Cardiac septum (tissue), 1 donor: Measurements from ENCODE around the gene C9. TPM values are rescaled to one million over a fixed set of nuclear protein-coding genes. Genes with fewer than 3 reads are reported as not detected.
"Not testable (repeated sequence)": the region's sequence is repeated elsewhere in the genome, so short reads cannot be mapped to it uniquely, and the experiment has no call there.

Experiments
- DNase-seq: peaks from one replicate; pipeline ENCODE4 v3.0.0-alpha.2; 2020; ENCODE audit warnings: low spot score
- intact Hi-C: fragments of 100-400 bp; cut with DNase I; formaldehyde crosslinking; loops from one replicate; pipeline ENCODE4 v1.14.0; 2022
- total RNA-seq: library from RNA; stranded (reverse); fragmentation: NEBNext Ultra II Directional; extraction: Animal tissue kit (Norgen Biotek cat#: 25700); gene quantifications from one replicate; pipeline ENCODE4 v1.2.1, GENCODE V29; 2021
- donor health status: DM: no; HTN: no; CAD: no.

Gene C9
- total RNA-seq, 1 donor from 2014 or later, result not detected

GRCh38 chr5:39274398-39275085 is 89.8 kb downstream of the C9 start:
- intact Hi-C loops, result no loop called here
- no peak for DNase-seq

DNA sequence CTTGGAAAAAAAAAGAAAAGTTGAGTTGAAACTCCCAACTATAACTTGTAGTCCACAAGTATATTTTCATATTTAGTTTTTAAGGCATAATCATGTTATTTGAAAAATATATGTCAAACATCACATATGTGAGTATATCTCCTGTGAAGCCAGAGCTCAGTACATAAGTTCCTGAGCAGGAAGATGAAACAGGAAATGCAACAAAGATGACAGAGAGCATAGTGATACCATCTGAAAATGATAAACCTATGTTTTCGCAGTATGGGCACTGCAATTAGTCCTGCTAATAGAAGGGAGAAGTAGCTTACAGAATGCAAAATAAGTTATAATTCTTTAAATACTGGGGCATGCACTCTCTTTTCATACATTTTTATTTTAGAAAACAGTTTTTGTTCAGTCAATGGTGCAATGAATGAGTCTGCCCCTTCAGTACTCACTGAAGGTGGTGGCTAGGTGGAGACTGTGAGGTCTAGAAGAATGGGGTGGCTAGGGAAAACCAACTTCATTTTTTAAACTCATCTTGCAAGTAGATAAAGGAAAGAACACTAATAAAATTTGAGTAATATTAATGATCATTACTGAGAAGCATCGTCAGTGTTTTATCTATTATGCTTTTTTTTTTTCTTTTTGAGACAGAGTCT is 90.9 kb downstream of the C9 start:
- DNase-seq, result no peak
- intact Hi-C loops, result no loop called here

GRCh38 chr5:39272869-39273231 is 91.4 kb downstream of the C9 start:
- intact Hi-C loops, DNase-seq: not testable (repeated sequence)

DNA sequence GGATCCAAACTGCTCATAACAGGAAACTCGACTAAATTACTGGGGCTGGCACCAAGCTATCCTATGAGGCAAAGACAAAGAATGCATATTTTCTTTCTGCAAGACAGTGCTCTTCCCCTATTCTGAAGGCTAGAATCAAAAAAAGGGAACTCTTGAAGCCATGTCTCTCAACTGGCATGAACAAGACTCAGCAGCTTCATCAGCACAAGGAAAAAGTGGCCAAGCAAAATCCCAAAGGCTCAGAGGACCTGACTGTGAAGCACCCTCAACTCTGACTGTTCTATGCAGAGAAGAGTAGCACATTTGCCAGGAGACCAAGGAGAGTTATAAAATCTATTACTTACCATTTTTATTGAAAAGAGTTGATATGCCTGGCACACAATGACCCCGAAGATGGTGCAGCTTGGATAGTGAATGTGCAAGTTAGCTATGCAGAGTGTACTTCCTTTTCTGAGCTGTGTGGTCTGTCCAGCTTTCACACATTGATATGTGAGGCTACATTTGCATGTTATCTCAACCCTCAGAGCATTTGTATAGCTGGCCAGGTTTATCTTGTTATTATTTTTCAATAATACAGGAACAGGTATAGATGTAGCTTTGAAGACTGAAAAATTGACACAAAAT is 94.0 kb downstream of the C9 start:
- intact Hi-C loops, result no loop called here
- DNase-seq, result no peak

DNA sequence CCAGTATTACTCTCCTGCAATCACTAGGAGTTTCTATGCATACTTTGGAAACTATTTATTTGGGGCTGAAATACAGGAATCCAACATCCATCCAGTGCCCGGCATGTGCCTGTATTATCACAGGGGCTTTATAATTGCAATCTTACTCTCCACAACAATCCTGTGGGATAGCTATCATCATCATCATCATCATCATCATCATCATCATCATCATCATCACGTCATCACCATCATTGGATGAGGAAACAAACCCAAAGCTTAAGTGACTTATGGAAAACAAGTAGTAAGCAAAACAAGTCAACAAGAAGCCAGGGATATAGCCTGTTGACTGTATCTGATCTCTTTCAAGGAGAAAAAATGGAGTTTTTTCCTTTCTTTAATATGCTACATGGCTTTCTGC is 97.1 kb downstream of the C9 start:
- intact Hi-C loops, result no loop called here
- no peak for DNase-seq

GRCh38 chr5:39266442-39266841 is 97.9 kb downstream of the C9 start:
- DNase-seq, result no peak
- intact Hi-C loops, result no loop called here

DNA sequence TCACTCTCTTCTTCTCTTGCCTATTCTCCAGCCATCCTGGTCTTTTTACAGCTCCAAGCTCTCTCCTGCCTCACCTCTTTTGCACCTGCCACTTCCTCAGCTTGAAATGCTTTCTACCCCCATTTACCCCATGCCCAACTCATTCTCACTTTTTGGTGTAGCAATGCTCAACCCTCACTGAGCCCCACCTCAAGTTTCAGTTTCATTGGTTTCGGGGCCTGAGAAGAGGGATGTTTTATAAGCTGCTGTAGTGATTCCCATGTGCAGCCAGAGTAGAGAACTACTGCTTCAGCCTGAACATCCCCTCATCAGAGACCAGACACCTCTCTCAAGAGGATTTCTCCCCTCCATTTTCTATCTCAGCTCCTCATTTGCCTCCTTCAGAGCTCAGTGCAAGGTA is 99.8 kb downstream of the C9 start:
- DNase-seq, result no peak
- intact Hi-C loops, result no loop called here

GRCh38 chr5:39262981-39263380 is 101.3 kb downstream of the C9 start:
- intact Hi-C loops, result no loop called here
- no peak for DNase-seq

DNA sequence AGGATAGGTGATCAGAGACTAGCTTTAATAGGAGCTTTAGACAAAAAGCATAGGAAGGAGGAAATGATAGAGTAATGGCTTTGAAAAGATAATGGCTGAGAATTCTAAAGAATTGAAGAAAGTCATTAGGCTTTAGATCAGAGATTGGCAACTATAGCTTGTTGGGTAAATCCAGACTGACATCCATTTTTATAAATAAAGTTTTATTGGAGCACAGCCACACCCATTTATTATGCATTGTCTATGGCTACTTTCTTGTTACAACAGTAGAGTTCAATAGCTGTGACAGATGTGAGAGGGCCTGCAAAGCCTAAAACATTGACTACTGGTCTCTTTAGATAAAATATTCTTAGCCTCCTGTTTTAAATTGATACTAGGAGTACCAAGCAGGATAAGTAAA is 104.2 kb downstream of the C9 start:
- intact Hi-C loops, result no loop called here
- DNase-seq, result no peak

- intact Hi-C loops, result no loop called here
- DNase-seq, result no peak
Observed at GRCh38 chr5:39257554-39257953, 106.7 kb downstream of the C9 start.

DNA sequence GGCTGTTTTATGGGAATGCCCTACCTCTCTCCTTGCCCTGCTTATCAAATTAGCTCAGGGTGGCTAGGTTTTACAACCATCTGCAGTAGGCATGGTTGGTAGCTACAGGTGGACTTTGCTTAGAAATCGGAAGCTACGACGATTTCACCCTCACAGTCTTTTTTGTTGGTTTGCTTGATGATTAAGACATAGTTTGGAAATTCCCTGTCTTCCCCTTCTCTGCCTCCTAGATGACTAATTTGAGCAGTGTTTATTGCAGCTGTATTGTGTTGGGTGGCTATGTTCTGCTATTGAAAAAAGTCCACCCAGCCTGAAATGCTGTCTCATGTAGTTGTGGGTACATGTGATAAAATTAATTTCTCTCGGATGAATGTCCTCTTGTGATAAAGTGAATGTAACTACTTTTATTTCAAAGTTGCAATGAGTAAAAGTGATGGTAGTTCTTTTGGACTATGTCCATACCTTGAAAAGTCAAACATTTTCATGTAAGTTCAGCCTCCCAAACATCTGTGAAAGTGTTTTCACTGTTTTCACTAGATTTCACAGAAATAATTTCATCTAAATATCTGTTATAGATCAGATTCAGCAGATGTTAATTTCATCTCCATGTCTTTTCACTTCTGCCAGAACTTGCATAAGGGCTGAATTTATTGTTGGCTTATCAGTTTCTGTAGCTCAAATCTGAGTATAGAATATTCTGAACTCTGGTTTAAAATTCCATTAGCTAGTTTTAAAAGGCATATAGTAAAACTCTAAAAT is 107.6 kb downstream of the C9 start:
- DNase-seq, result no peak
- intact Hi-C loops, result no loop called here

DNA sequence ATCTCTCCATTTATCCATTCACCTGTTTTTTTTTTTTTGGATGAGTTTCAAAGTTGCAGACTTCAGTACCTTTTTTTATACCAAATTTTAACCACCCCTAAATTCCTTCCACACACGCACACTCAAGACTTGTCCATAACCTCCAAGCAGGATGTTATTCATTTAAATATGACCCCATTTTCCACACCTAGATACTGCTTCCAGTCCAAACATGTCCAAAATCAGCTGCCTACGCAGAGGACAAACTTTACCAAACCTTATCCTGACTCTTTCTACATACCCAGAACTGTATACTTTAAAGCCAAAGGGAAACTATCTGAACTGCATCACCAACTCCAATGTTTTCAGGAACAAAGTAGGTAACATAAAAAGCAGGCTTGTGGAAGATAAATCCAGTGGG is 108.9 kb downstream of the C9 start:
- DNase-seq, result no peak
- intact Hi-C loops, result no loop called here

GRCh38 chr5:39254671-39255070 is 109.6 kb downstream of the C9 start:
- DNase-seq, result no peak
- intact Hi-C loops, result no loop called here

DNA sequence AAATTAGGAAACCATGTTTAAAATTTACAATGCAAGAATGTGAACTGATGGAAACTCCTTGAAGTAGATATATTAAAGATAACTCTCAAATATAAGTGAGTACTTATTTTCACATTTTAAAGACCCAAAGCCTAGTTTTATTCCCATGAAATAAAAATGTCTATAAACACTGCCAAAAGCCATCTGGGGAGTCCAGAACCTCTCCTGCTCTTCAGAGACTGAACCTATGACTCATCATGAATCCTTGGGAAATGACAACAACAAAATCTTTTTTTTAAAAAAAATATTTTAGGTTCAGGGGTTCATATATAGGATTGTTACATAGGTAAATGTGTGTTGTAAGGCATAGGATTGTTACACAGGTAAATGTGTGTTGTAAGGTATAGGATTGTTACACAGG is 111.1 kb downstream of the C9 start:
- intact Hi-C loops, result no loop called here

DNA sequence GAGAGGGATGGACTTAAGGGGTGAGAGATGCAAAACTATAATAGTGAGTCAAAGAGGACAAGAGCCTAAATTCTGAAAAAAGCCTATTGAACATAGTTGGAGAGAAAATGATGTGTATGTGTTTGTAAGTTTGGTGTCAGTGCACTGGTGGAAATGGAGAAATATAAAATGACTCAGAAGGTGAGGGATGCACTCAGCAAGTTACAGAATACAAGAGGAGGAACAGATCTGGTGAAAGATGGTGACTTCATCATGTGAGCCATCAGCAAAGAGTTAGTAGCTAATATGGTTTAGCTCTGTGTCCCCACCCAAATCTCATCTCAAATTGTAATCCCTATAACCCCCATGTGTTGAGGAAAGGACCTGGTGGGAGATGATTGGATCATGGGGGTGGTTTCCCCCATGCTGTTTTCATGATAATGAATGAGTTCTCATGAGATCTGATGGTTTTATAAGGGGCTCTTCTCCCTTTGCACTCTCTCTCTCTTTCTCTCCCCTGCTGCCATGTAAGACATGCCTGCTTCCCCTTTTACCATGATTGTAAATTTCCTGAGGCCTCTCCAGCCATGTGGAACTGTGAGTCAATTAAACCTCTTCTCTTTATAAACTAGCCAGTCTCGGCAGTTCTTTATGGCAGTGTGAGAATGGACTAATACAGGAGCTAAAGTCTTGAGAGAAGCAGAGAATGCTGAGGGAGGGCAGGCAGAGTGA is 114.6 kb downstream of the C9 start:
- intact Hi-C loops, result no loop called here
- DNase-seq, result no peak

More for the DNA sequence above, 111.1 kb downstream of the C9 start:
- DNase-seq, result no peak

GRCh38 chr5:39249069-39249468 is 115.2 kb downstream of the C9 start:
- DNase-seq, result no peak
- intact Hi-C loops, result no loop called here

GRCh38 chr5:39240750-39241149 is 123.5 kb downstream of the C9 start:
- intact Hi-C loops, result no loop called here
- DNase-seq, result no peak

DNA sequence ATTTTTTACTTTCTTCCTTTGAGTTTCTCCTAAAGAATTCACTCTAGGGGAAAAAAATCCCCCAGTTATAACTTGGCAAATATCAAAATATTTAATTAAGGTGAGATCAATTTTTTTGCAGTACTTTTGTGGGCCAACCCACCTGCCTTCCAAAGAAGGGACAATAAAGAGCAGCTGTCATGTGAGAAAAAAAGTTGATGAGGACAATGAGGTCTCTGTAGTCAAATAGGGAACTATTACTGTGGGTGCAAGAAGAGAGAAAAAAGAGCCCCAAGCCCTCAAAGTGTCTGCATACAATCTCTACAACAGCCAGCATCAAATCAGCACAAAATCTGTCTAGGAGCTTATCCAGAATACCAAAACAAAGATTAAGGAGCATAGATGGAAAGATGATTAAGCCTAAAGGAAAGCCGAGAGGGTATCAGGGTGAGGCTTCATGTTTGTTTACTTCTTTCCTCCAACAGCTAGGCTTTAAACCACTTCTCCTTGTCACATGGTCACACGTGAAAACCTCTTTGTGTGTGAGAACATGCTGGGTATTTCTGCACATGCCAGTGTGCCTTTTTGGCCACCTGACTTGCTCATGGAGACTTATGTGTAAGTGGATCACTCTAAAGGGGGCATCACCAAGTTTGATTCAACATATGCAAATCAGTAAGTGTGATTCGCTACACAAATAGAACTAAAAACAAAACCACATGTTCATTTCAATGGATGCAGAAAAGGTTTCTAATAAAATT is 125.8 kb downstream of the C9 start:
- DNase-seq, result no peak

GRCh38 chr5:39236718-39237117 is 127.6 kb downstream of the C9 start:
- intact Hi-C loops, result no loop called here

More for the DNA sequence above, 125.8 kb downstream of the C9 start:
- intact Hi-C loops, result no loop called here

More at GRCh38 chr5:39236718-39237117, 127.6 kb downstream of the C9 start:
- DNase-seq, result no peak
